HG02623 (cell line): Measurements from ENCODE around the gene ITPRID1.
"Not testable (repeated sequence)": the region's sequence is repeated elsewhere in the genome, so short reads cannot be mapped to it uniquely, and the experiment has no call there.

ENCODE experiments used
- ATAC-seq: cut with Tn5 transposase; IDR thresholded peaks from one replicate; pipeline ENCODE4 v1.9.1; 2021; ENCODE audit warnings: moderate library complexity; ENCODE audit not compliant: unreplicated experiment

The ITPRID1 gene

GRCh38 chr7:31513790-31514189, at the start of gene ITPRID1:
ITPRID1 (plus strand) TSS chr7:31514090; CDS start chr7:31553025, 38,935 bp downstream.
- ATAC-seq = no peak

DNA sequence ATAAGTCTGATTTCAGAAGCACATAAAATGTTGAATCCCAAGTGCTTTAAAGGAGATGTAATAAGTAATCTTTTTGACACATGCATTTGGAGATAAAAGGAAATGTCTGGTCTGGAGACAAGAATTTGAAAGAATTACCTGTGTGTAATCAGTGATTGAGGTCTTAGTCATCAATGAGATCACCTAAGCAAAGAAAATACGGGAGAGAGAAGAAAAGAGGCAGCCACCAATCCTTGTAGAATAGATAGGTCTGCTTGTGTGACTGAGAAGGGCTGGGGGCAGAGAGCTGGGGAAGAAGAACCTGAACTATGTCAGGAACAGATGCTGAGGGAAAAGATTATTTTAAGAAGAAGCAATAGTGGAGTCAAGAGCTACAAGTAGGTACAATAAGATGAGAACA, 49.3 kb upstream of the ITPRID1 start:
- ATAC-seq = no peak

DNA sequence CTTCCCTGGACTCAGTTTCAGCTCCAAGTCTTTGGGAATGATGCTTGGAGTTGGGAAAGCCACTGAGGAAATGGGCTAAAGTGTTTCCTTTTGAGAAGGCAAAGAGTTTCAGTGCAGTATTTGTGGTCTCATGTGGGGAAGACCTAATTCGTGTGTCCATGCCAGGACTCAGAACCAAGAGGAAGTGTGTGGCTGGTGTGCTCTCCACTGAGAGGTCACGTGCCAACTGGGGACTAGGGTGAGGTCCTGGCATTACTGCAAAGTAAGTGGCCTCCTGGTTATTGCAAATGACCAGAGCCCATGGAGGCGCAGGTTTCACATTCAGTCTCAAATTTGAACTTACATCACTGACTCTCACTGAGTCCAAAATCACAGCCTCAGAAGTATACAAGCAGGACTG, 48.6 kb upstream of the ITPRID1 start:
- no peak for ATAC-seq

GRCh38 chr7:31466036-31466435, 47.9 kb upstream of the ITPRID1 start:
- no peak for ATAC-seq

DNA sequence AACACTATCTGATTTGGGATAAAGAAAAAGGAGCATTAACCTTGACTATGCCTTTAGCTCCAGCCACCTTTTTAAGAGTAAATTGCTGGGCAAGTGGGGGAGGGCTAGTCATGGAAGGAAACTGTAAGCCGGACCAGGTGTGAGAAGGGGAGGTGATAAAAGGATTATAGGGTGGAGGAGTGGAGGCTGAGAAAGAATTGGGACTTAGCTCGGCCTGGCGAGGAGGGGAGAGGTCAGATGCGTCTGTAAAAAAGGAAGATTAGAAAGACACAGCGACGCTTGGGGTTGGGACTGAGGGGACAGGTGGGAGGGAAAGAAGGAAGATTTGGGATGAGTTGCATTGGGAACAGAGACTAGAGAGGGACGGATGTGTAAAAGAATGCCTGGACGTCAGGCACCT, 43.0 kb upstream of the ITPRID1 start:
- not testable (repeated sequence) for ATAC-seq

- ATAC-seq = no peak
These were observed 38.5 kb upstream of the ITPRID1 start for GRCh38 chr7:31475368-31475767.

DNA sequence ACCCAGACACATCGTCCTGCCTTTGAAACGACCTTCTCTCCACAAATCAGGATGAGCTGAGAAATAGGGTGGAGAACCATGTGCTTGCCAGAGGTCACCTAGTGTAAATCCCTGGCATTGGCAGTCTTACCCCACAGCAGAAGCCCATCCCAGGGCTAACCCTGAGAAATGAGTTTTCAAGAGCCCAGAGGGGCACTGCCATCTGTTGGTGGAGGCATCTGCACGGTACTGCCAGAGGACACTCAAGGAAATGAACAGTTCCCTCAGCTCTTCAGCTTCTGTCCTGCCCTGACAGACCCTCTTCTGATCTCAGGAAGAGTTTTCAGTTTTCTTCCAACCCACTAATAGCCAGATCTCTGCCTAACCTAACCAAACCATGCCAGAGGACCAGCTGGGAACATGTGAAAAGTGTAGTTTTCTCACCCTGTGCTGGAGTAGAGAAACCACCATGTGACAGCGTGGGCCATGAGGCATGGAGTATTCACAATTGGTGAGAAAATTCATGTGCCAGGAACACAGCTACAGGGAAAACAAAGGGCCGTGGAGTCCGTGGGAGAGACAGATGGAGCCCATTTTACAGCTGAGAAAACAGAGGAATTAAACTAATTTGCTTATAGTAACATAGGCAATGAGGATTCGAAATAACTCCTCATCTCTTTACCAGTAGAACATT, 37.7 kb upstream of the ITPRID1 start:
- ATAC-seq = no peak

DNA sequence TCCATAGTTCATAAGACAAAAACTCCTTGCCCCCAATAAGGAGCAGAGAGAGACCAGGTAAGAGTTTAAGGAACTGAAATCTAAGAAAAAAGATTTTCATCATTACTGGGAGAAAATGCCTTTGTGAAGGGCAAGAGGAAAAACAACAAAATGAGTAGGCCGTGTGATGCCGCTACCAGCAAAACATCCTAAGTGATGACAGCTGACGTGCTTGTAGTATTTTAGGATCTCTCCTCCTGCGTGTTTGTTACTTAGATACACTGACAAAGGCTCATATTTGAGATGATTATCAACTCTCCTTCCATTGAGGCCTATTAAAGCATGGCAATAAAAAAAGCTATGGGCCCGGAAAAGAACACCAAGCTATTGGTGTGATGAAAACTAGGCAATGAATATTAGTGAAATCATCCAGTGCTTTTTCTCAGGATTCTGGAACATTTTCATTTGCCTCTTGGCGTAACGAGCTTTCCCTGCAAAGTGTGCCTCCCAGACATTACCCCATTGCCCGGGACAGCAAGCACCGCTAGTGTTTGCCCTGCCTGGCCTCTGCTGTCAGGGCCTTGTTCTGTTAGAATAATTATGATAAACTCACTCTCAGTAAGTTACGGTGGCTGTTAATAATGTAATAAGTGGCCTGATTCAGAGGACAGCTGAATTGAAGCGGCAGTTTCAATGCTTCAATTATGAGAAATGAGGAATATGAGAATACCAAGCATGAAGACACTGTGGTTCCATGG, 36.8 kb upstream of the ITPRID1 start:
- ATAC-seq = no peak

DNA sequence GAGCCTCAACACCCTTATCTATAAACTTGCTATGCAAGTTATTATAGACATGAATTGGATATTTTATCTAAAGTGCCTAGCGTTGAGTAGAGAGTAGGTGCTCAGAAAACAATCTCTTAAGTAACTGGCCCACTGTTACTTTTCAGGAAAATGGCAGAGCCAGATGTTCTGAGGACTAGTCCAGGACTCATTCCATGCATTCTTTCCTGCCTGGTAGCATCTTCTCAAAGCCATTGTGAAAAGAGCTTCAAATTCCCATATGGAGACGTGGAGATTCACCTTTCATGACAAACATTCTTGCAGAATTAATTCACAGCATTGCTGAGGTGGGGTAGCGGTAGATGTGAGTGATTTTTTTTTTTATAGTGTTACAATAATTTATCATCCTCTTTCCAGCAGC, 35.9 kb upstream of the ITPRID1 start:
- no peak for ATAC-seq

- peak; percentile 88 for ATAC-seq
These were observed 35.2 kb upstream of the ITPRID1 start for GRCh38 chr7:31478721-31479120.

GRCh38 chr7:31487071-31487470, 26.8 kb upstream of the ITPRID1 start:
- ATAC-seq = no peak

GRCh38 chr7:31487476-31487875, 26.4 kb upstream of the ITPRID1 start:
- no peak for ATAC-seq

GRCh38 chr7:31488562-31489203, 25.2 kb upstream of the ITPRID1 start:
- ATAC-seq = peak; percentile 97

GRCh38 chr7:31490796-31491314, 23.0 kb upstream of the ITPRID1 start:
- no peak for ATAC-seq

- ATAC-seq = no peak
These were observed 21.8 kb upstream of the ITPRID1 start for GRCh38 chr7:31492086-31492485.

DNA sequence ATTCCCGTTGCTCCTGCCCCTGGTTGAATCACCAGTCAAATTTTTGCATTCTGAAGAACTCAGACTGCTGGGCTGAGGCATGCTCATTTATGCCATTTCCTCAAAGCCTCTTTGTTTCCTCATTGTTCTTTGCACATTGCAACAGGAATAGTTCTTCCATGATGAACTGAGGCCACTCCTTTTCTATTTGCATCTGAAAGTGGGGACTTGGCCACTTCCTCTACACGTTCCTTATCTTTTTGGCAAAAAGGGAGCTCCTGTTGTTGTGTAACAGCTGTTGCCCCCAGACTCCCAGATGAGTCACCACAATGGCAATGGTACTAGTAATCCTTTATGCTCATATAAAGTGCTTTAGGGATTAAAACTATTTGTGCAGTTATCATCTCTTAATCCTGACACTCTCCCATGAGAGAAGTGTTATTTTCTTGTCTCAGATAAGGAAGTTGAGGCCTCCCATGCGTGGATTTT, 20.1 kb upstream of the ITPRID1 start:
- ATAC-seq = no peak

- no peak for ATAC-seq
These were observed 19.5 kb upstream of the ITPRID1 start for GRCh38 chr7:31494421-31494820.

DNA sequence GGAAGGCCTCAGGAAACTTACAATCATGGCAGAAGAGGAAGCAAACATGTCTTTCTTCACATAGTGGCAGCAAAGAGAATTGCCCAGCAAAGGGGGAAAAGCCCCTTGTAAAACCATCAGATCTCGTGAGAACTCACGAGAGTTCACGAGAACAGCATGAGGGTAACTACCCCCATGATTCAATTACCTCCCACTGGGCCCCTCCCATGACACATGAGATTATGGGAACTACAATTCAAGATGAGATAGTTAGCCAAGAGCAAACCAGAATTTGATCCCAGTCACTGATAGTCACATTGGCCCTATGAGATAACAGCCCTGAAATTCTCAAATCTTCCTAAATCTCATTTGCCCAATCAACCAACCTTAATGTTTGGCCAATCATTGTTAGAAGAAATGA, 18.2 kb upstream of the ITPRID1 start:
- no peak for ATAC-seq

DNA sequence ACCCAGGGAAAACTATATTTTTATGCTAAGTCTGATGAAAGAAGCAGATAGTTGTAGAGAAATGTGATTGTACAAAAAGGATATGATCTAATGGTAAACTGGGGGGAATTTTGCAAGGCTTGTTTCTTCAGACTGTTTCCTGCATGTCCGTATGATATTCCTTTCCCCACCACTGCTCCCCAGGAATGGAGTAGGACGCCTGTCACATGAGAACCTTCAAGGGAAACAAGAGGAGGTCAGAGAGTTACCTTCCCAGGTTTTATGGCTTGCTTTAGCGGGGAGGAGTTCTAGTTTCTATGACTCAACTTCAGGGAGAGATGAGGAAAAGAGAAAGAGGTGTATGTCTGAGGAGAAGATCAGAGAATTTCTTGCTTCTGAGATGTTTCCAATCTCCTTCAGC, 16.4 kb upstream of the ITPRID1 start:
- ATAC-seq = no peak

DNA sequence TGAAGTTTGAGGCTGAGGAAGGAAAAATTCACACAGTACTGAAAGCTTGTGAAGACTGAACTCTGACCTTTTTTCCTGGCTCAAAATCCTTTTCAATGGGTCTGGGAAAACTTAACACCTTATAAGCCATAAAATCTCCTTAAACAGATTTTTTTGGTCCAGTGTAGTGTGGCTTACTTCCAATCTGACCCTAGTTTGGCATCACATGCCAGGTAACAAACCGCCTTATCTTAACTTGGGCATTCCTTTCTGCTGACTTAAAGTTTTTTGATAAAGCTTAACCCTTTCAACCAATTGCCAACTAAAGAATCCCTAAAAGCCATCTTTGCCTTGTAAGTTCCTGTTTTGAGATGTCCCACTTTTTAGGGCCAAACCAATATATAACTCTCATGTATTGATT, 13.2 kb upstream of the ITPRID1 start:
- ATAC-seq = no peak

- no peak for ATAC-seq
These were observed 5.1 kb upstream of the ITPRID1 start for GRCh38 chr7:31508823-31509222.

DNA sequence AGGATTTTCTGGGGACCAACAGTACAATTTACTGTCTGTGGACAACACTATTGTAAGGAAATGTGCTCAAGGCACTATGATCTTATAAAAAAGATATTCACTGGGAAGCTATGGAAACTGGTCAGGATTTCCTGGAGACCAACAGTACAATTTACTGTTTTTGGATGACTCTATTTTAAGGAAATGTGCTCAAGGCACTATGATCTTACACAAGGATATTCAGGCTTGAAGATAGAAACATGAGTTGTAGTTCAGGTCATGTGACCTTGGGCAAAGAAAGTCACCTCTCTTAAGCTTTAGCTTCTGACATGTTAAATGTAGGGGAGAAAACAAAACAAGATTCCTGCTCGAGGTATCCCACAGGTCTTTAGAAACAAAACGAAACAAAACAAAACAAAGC, 1.7 kb upstream of the ITPRID1 start:
- no peak for ATAC-seq
